ENCODE results near the gene ZNF471.

The ZNF471 gene

DNA sequence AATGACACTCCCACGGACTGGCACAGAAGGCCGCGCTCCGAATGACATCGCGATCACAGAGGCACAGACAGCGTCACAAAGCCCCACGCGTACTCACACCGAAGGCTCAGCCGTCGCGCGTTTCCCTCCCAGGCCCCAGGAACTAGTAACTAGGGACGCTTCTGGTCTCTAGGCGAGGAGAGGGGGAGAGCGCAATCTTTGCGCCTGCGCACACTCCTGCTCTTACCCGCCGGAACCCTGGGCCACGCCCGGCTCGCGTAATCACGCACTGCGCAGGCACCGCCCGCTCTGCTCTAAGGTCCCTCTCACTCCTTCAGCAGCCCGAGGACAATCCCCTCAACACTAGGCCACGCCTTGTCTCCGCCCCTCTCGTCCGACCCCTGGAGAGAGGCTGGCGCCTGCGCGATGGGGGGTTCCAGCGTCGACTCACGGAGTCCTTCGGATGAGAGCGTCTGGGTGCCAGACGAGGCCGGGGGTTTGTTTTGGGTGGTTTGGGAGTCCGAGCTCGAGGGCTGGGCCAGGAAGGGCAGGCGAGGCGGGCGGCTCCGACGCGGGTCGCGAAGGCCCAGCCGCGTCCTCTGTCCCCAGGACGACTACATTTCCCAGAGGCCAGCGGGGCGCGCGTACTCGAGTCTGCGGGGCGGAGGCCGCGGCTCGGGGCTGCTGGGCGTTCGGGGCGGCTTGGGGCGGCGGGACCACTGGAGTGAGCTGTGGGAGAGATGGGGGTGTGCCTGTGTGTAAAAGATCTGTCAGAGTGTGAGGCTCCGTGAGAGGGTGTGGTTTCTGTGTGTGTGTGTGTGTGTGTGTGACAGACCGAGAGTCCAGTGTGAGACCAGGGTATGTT, at the start of gene ZNF471:
Gene ZNF471 (plus strand): TSS at position 410 of the 844 bp plus-strand sequence. CDS start 3,717 bp downstream, outside the sequence.
- peak; percentile 75 to 76 for DNase-seq (ENCODE audit: low read depth in 2 of 2)

DNA sequence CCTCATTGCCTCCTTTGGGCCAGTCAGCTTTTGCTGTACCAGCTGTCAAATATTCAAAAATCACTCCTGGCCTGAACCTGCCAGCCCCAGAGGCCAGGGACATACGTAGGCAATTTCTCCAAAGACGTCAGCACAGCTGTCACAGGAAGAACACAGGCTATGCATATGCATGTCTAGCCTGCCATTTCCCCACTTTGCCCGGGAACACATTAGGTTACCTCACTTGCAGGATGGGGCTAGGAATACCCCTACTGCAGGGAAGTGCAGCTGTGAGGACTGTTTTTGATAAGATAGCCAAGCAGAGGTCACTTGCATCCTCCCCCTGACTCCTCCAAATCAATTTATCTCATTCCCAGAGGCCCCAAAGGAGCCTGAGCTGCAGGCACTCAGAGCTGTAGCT, 33.3 kb upstream of the ZNF471 start:
- DNase-seq (ENCODE audit: low read depth in 2 of 2): no peak

GRCh38 chr19:56476093-56476492, 31.6 kb upstream of the ZNF471 start:
- no peak for DNase-seq (ENCODE audit: low read depth in 2 of 2)

DNA sequence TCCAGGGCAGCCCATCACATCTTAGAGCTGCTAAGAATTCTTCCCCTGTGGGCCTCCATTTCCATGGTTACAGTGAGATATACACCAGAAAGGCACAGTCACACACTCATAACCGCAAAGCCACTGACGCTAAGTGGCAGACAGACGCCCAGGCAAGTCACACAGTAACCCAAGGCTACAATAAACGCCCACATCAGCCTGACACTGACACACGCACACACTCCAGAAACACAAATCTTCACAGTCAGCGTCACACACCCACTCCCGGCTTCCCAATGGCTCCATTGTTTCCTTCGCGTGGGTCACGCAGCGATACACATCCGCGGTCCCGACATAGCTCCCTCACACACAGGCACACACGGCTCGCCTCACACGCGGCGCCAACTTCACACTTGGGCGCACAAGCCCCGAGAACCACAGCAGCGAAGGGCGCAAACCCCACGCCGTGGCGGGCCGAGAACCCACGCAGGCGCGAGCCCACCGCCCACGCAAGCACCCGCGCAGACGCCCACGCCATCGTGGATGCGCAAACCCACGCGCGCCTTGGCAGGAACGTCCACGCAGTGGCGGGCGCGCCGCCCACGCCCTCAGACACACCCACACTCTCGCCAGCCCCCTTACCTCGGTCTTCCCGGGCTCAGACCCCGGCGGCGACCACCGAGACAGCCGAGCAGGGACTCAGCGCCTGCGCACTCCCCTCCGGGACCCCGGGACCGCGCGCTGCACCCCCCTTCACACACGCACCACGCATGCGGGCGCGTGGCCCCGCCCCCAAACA, 30.8 kb upstream of the ZNF471 start, which contains the start of gene ZNF667:
Gene ZNF667 (minus strand): TSS at position 695 of the 778 bp plus-strand sequence. CDS start 14,975 bp downstream, outside the sequence.
- DNase-seq (ENCODE audit: low read depth in 2 of 2): peak; percentile 26 to 30

GRCh38 chr19:56477429-56478338, 30.0 kb upstream of the ZNF471 start:
- DNase-seq (ENCODE audit: low read depth in 2 of 2): peak; percentile 46 to 52

GRCh38 chr19:56491399-56491798, 16.3 kb upstream of the ZNF471 start:
- DNase-seq (ENCODE audit: low read depth in 2 of 2): no peak

- no peak for DNase-seq (ENCODE audit: low read depth in 2 of 2)
These were observed 3.1 kb upstream of the ZNF471 start for GRCh38 chr19:56504581-56504980.

GRCh38 chr19:56508290-56508778, 679 bp downstream of the ZNF471 start:
- no peak for DNase-seq (ENCODE audit: low read depth in 2 of 2)

DNA sequence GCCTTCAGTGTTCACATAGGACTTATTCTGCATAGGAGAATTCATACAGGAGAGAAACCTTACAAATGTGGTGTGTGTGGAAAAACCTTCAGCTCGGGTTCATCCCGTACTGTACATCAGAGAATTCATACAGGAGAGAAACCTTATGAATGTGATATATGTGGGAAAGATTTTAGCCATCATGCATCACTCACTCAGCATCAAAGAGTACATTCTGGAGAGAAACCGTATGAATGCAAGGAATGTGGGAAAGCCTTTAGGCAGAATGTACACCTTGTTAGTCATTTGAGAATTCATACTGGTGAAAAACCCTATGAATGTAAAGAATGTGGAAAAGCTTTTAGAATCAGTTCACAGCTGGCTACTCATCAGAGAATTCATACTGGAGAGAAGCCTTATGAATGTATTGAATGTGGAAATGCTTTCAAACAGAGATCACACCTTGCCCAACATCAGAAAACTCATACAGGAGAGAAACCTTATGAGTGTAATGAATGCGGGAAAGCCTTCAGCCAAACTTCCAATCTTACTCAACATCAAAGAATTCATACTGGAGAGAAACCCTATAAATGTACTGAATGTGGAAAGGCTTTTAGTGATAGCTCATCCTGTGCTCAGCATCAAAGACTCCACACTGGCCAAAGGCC, 17.7 kb downstream of the ZNF471 start:
- no peak for DNase-seq (ENCODE audit: low read depth in 2 of 2)

- DNase-seq (ENCODE audit: low read depth in 2 of 2): no peak
These were observed 29.8 kb downstream of the ZNF471 start for GRCh38 chr19:56537442-56537841.

DNA sequence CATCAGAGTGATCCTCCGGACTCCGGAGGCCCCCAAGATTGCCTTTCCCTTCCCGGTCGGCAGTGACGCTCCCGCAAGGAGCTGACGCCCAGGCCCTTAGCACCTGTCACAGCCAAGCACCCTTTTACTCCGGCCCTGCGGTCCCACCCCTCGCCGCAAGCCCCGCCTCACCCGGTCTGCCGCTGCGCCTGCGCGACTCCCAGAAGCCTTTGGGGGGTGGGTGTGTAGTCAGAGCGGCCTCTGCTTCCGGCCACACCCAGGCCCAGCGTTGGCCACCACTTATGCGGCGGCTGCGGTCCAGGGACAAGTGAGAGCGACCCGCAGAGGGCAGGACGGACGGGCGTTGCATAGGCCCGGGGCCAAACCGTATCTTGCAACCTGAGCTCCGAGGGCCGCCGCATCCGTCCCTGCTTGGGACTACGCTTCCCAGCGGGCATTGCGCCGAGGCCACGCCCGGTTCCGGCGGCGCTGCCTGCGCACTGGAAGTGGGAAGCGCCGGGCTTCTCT, 30.7 kb downstream of the ZNF471 start:
- DNase-seq (ENCODE audit: low read depth in 2 of 2): peak; percentile 78 to 84

DNA sequence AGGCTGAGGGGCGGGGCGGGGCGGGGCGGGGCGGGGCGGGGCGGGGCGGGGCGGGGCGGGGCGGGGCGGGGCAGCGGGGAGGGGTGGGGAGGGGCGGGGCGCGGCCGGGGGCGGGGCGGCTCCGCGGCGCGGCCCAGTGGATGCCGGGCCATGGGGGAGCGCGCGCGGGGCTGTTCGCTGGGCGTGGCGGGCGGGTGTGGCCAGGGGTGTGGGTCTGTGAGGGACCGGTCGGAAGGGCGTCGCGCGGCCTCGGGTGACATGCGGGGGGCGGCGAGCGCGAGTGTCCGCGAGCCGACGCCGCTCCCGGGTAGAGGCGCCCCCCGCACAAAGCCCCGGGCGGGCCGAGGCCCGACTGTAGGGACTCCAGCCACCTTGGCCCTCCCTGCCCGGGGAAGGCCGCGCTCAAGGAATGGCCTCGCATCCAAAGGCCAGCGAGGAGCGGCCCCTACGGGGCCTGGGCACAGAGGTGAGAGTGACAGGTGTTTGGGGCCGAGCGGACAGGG, 31.2 kb downstream of the ZNF471 start, which contains the start of gene ZFP28:
Gene ZFP28 (plus strand): TSS at position 188 of the 503 bp plus-strand sequence. CDS start 71 bp downstream, at position 259.
- no peak for DNase-seq (ENCODE audit: low read depth in 2 of 2)

DNA sequence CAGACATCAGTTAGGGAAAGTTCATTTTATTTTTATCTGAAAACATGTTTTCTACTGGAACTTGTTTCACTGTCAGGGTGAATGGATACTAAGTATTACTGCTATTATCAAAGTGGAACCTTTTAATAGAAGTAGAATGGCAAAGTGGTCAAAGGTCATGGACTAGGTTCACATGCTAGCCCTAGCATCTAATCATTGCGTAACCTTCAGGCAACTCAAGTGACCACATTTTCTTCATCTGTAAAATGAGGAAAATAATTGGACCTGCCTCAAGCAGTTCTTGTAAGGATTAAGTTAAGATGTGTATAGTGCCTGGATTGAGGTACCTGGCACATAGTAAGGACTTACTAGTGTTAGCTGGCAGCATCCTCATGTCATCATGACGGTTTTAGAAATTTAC, 36.1 kb downstream of the ZNF471 start:
- no peak for DNase-seq (ENCODE audit: low read depth in 2 of 2)

- DNase-seq (ENCODE audit: low read depth in 2 of 2): no peak
These were observed 39.9 kb downstream of the ZNF471 start for GRCh38 chr19:56547535-56547934.

DNA sequence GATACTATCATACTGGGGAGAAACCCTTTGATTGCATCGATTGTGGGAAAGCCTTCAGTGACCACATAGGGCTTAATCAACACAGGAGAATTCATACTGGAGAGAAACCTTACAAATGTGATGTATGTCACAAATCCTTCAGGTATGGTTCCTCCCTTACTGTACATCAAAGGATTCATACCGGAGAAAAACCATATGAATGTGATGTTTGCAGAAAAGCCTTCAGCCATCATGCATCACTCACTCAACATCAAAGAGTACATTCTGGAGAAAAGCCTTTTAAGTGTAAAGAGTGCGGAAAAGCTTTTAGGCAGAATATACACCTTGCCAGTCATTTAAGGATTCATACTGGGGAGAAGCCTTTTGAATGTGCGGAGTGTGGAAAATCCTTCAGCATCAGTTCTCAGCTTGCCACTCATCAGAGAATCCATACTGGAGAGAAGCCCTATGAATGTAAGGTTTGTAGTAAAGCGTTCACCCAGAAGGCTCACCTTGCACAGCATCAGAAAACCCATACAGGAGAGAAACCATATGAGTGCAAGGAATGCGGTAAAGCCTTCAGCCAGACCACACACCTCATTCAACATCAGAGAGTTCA, 46.7 kb downstream of the ZNF471 start:
- no peak for DNase-seq (ENCODE audit: low read depth in 2 of 2)

DNA sequence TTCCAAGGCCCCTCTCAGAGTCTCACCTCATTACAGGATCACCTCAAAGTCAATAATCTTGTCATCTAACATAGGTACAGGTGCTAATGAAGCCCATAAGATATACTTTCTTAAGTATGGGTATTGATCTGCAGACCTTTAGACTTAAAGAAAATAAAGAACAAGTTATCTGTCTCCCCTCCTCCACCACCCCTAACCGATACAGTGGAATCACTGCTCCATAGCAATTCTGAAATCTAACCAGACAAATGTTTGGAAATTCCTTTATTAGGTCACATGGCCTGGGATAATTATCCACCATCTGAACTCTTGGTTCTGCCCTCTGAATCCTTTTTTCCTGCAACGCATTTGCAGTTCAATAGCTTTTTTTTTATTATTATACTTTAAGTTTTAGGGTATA, 55.1 kb downstream of the ZNF471 start:
- DNase-seq (ENCODE audit: low read depth in 2 of 2): no peak

GRCh38 chr19:56566904-56567273, 59.2 kb downstream of the ZNF471 start:
- DNase-seq (ENCODE audit: low read depth in 2 of 2): no peak

- peak; percentile 75 to 77 for DNase-seq (ENCODE audit: low read depth in 2 of 2)
These were observed 59.8 kb downstream of the ZNF471 start, which contains the start of gene ZNF470 for GRCh38 chr19:56567274-56568120. Gene ZNF470 (plus strand): TSS chr19:56567468. CDS start chr19:56570312, 2,844 bp downstream.

GRCh38 chr19:56572589-56572988, 64.9 kb downstream of the ZNF471 start:
- DNase-seq (ENCODE audit: low read depth in 2 of 2): no peak
